HCT116 (cell line): Measurements from ENCODE around the gene B3GALT6. TPM values are rescaled to one million over a fixed set of nuclear protein-coding genes. Genes with fewer than 3 reads are reported as not detected.
"Not testable (repeated sequence)": the region's sequence is repeated elsewhere in the genome, so short reads cannot be mapped to it uniquely, and the experiment has no call there.

Source experiments
- ATAC-seq: fragments of 200-7000 bp; cut with Tn5 transposase; 2 replicates; pipeline ENCODE4 v1.9.1; 2020; ENCODE audit warnings: mild to moderate bottlenecking, moderate library complexity
- BruUV-seq: library from RNA; stranded (reverse); fragments of 400-500 nt; replicated peaks from 2 replicates; lab custom pipeline; 2021; lab: Mats Ljungman, UMichigan
- CTCF ChIA-PET: fragments of 300-600 bp; sonication (Branson Sonifier 250); formaldehyde crosslinking; loops from one replicate; lab custom pipeline; 2021; ENCODE audit warnings: antibody characterized with exemption; lab: Charles Lee
- POLR2A ChIA-PET: fragments of 300-600, 350-600 bp; sonication (Branson Sonifier 250); formaldehyde crosslinking; loops from one replicate; lab custom pipeline; 2021; ENCODE audit warnings: antibody characterized with exemption; lab: Charles Lee
- RAD21 ChIA-PET, 2 experiments: fragments of 300-600 bp; sonication (Branson Sonifier 250); formaldehyde crosslinking; loops; one replicate each; lab custom pipeline; 2023; ENCODE audit warnings: low total read pairs in 2 of 2; ENCODE audit not compliant: uncharacterized antibody in 2 of 2, unreplicated experiment in 2 of 2, low non-redundant PET in 1 of 2; lab: Charles Lee
- DNase-seq: peaks from one replicate; pipeline ENCODE4 v3.0.0-alpha.2; 2010; ENCODE audit warnings: low read depth, low spot score
- H2AFZ ChIP-seq: fragments of 200-600 bp; shearing (Covaris generic), sonication (generic); 2 replicates; pipeline ENCODE4 v1.6.1; 2017; ENCODE audit warnings: low read depth, mixed run types, mixed read lengths, antibody characterized with exemption, low read length; ENCODE audit not compliant: poor library complexity, severe bottlenecking
- H3K27ac ChIP-seq: 2 replicates; pipeline ENCODE4 v1.5.1; 2012; ENCODE audit warnings: low read depth, low read length
- H3K27me3 ChIP-seq: fragments of 200-600 bp; sonication (generic); 2 replicates; pipeline ENCODE4 v1.6.1; 2016; ENCODE audit warnings: mixed run types, low read length, mixed read lengths; ENCODE audit not compliant: insufficient read depth
- H3K36me3 ChIP-seq, 2 experiments: fragments of 200-500 bp in 1 of 2; fragments of 200-600 bp in 1 of 2; sonication (Bioruptor generic) in 1 of 2; sonication (generic) in 1 of 2; 2 replicates each; pipeline versions ENCODE4 v1.5.1 to v1.6.1; 2014 to 2016; ENCODE audit warnings: low read length in 2 of 2, inconsistent platforms in 1 of 2, mixed read lengths in 1 of 2, mixed run types in 1 of 2; ENCODE audit not compliant: insufficient read depth in 2 of 2, control insufficient read depth in 1 of 2
- H3K4me1 ChIP-seq, 2 experiments: fragments of 200-600 bp in 1 of 2; sonication (generic) in 1 of 2; 2 replicates each; pipeline versions ENCODE4 v1.5.1 to v1.6.1; 2012 to 2017; ENCODE audit warnings: low read length in 2 of 2, inconsistent platforms in 1 of 2, mild to moderate bottlenecking in 1 of 2, mixed read lengths in 1 of 2, mixed run types in 1 of 2, moderate library complexity in 1 of 2; ENCODE audit not compliant: insufficient read depth in 2 of 2, control insufficient read depth in 1 of 2
- H3K4me2 ChIP-seq: fragments of 200-600 bp; sonication (generic); 2 replicates; pipeline ENCODE4 v1.6.1; 2017; ENCODE audit warnings: mixed run types, low read length, mixed read lengths
- H3K4me3 ChIP-seq, 2 experiments: fragments of 200-600 bp in 1 of 2; sonication (generic) in 1 of 2; replicated peaks in 1 of 2; 2 replicates each; pipeline ENCODE4 v1.5.1; 2011 to 2016; ENCODE audit warnings: low read length in 2 of 2, control low read depth in 1 of 2, low read depth in 1 of 2, mild to moderate bottlenecking in 1 of 2, mixed read lengths in 1 of 2, mixed run types in 1 of 2
- H3K79me2 ChIP-seq: fragments of 200-600 bp; sonication (generic); 2 replicates; pipeline ENCODE4 v1.6.1; 2017; ENCODE audit warnings: mild to moderate bottlenecking, mixed run types, low read length, moderate library complexity, mixed read lengths; ENCODE audit not compliant: insufficient read depth
- H3K9ac ChIP-seq: fragments of 200-600 bp; sonication (generic); 2 replicates; pipeline ENCODE4 v1.6.1; 2016; ENCODE audit warnings: low read length, mixed read lengths
- H3K9me2 ChIP-seq: fragments of 200-600 bp; sonication (generic), shearing (Covaris generic); 2 replicates; pipeline ENCODE4 v1.6.1; 2017; ENCODE audit warnings: mixed run types, mild to moderate bottlenecking, moderate library complexity; ENCODE audit not compliant: insufficient read depth
- H3K9me3 ChIP-seq, 2 experiments: fragments of 200-500 bp in 1 of 2; fragments of 200-600 bp in 1 of 2; sonication (Bioruptor generic) in 1 of 2; sonication (generic) in 1 of 2; 2 replicates each; pipeline ENCODE4 v1.6.1; 2014 to 2017; ENCODE audit warnings: low read length in 2 of 2, mixed read lengths in 2 of 2, inconsistent platforms in 1 of 2, low read depth in 1 of 2, mild to moderate bottlenecking in 1 of 2, mixed run types in 1 of 2, moderate library complexity in 1 of 2; ENCODE audit not compliant: control insufficient read depth in 1 of 2, insufficient read depth in 1 of 2
- H4K20me1 ChIP-seq: fragments of 200-600 bp; sonication (generic), shearing (Covaris generic); 2 replicates; pipeline ENCODE4 v1.6.1; 2017; ENCODE audit warnings: mixed run types, mild to moderate bottlenecking, moderate library complexity; ENCODE audit not compliant: insufficient read depth
- EGR1 ChIP-seq: IDR thresholded peaks from 2 replicates; pipeline ENCODE4 v1.6.1; 2012; ENCODE audit warnings: low read depth
- JUND ChIP-seq: IDR thresholded peaks from 2 replicates; pipeline ENCODE4 v1.6.1; 2012
- POLR2AphosphoS5 ChIP-seq: IDR thresholded peaks from 2 replicates; pipeline ENCODE4 v1.6.1; 2011; ENCODE audit warnings: mild to moderate bottlenecking, low read depth, low read length, moderate library complexity
- YY1 ChIP-seq: IDR thresholded peaks from 2 replicates; pipeline ENCODE4 v1.6.1; 2011; ENCODE audit warnings: low read length, low read depth, moderate library complexity, mild to moderate bottlenecking; ENCODE audit not compliant: insufficient replicate concordance; ENCODE audit errors: extremely low read depth
- ZFX ChIP-seq: fragments of 450-650 bp; IDR thresholded peaks from 2 replicates; pipeline ENCODE4 v1.6.1; 2017
- intact Hi-C: fragments of 100-400 bp; cut with micrococcal nuclease; formaldehyde crosslinking; loops from 2 replicates; pipeline ENCODE4 v1.10.0; 2022
- total RNA-seq: library from RNA; stranded (reverse); gene quantifications from one replicate; pipeline ENCODE4 v1.2.1, GENCODE V29; 2021; ENCODE audit not compliant: unreplicated experiment

B3GALT6 gene
- total RNA-seq, 1 experiment from 2014 or later: 16.3 TPM

GRCh38 chr1:1247341-1247913 is 15.4 kb downstream of the B3GALT6 start:
- no peak for DNase-seq
- H3K4me2 ChIP-seq: no peak overlapping the region
- RAD21 ChIA-PET: no interaction called here
- H3K4me1 ChIP-seq: peaks cover 4 to 17% of the 10 kb centered on the region in 2 experiments; a peak in 3 of 4 replicates
- H3K9me2 ChIP-seq: no peaks in the 10 kb centered on the region
- H3K27me3 ChIP-seq: no peaks in the 10 kb centered on the region
- no peak overlapping the region for H2AFZ ChIP-seq
- no peaks in the 10 kb centered on the region for H3K9me3 ChIP-seq
- ATAC-seq: no peak
- H3K79me2 ChIP-seq: no peaks in the 10 kb centered on the region
- intact Hi-C loops: no loop called here
- CTCF ChIA-PET: no interaction called here
- no peak overlapping the region; the same call in 1 of the 2 replicates for H3K27ac ChIP-seq
- H4K20me1 ChIP-seq: no peaks in the 10 kb centered on the region
- H3K36me3 ChIP-seq: no peaks in the 10 kb centered on the region
- no peak overlapping the region for H3K9ac ChIP-seq
- POLR2A ChIA-PET: interaction anchor here (0.8 kb wide), 1 partner anchor 25 kb away, joined by 3 read pairs; no protein-coding TSS in a partner anchor
- no TSS peak for BruUV-seq
- H3K4me3 ChIP-seq: no peak overlapping the region
- TF ChIP-seq JUND (no peak), POLR2AphosphoS5 (no peak), EGR1 (no peak), ZFX (no peak), YY1 (no peak)
- TF ChIP-seq, all 23 proteins: peak for 0

GRCh38 chr1:1248009-1248913 is 16.2 kb downstream of the B3GALT6 start:
- ATAC-seq, RAD21 ChIA-PET, H3K36me3 ChIP-seq, H4K20me1 ChIP-seq, H3K27ac ChIP-seq, H3K4me3 ChIP-seq, BruUV-seq, H3K27me3 ChIP-seq, H3K4me2 ChIP-seq, H2AFZ ChIP-seq, H3K9me3 ChIP-seq, CTCF ChIA-PET, H3K9ac ChIP-seq, DNase-seq, H3K9me2 ChIP-seq, H3K79me2 ChIP-seq, intact Hi-C loops: not testable (repeated sequence)
- POLR2A ChIA-PET: interaction anchor here (0.8 kb wide), 1 partner anchor 26 kb away, joined by 3 read pairs; no protein-coding TSS in a partner anchor
- H3K4me1 ChIP-seq: peaks cover 4 to 17% of the 10 kb centered on the region in 2 experiments; a peak in 3 of 4 replicates
